Epithelial cell of prostate (primary cell): ENCODE results near the gene SCN4A.

Experiments
- DNase-seq: peaks from one replicate; pipeline ENCODE4 v3.0.0-alpha.2; 2011; ENCODE audit warnings: low read depth, low spot score
- H3K27ac ChIP-seq: fragments of 450-650 bp; 2 replicates; pipeline ENCODE4 v1.5.1; 2017; ENCODE audit warnings: mild to moderate bottlenecking

The SCN4A gene

DNA sequence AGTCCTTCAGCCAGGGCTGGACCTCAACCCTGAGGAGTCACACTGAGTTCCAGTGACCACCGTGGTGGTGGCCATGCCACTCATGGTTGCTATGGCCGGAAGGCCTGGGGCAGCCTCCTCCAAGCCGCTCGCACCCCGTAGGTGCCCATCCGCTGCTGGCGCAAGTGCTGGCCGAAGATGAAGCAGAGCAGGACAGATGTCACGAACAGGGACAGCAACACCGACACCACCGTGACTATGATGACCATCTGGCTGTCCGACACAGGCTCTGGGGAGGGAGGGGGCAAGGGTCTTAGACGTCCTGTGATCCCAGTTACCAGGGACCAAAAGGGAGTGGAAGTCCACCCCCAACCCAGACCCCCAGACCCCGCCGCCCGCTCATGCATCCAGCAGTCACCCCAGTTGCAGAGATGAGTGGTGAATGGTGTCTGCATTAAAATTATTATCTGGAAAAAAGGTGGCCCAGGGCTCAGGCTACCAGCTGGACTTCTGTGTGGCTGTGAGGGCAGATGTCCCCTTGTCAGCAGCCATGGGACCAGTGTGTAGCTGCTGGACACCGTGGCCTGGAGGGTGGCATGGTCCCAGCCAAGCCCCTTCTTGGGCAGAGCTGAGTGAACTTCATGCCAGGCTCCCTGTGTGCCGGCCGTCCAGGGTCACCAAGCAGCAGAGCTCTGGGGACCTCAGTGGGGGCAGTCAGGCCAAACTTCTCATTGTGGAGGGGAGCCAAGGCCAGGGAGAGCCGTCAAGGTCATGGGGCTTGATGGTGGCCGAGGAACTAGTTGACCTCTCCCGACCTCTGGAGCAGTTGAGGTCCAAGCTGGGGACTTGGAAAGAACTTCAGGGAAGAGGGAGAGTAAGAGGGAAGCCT is 30.2 kb upstream of the SCN4A start:
- H3K27ac ChIP-seq: no peak overlapping the region
- DNase-seq: no peak

DNA sequence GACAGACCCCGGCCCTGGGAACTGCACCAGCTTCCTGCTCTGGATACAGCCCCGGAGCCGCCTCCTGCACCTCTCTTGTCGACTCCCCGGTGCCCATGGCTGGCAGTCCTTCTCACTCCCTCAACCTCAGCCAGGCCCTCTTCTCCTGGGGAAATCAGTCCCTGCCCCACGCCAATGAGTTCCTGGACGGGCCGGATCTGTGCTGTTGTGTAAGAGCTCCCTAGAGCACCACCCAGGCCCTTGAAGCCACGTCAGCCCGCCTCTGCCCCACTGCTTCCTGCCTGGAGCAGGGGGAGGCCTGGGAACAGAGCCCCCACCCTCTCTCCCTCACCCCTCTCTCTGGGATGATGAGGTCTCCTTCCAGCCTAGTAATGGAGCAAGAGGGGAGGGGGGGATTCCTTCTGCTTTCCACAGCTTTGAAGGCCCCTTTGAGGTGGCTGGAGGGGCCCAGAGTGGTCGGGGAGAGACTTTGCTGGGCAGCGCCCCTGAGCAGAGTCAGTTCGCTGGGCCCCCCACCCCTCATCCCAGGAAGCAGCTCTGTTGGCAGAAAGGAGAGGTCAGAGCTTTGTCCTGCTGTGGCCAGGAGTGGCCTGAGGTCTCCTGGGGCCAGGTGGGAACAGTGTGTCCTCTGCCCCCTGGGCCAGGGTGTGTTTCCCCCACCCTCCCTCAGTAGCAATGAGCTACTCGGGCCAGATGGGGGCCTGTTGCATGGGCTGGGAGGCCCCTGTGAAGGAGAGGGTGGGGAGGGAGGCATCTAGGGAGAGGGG is 29.2 kb upstream of the SCN4A start:
- DNase-seq: no peak
- no peak overlapping the region for H3K27ac ChIP-seq

- DNase-seq: no peak
- no peak overlapping the region for H3K27ac ChIP-seq
Observed at GRCh38 chr17:64001091-64001579, 28.4 kb upstream of the SCN4A start.

GRCh38 chr17:63999680-64000531 is 27.2 kb upstream of the SCN4A start:
- H3K27ac ChIP-seq: no peak overlapping the region
- DNase-seq: no peak

DNA sequence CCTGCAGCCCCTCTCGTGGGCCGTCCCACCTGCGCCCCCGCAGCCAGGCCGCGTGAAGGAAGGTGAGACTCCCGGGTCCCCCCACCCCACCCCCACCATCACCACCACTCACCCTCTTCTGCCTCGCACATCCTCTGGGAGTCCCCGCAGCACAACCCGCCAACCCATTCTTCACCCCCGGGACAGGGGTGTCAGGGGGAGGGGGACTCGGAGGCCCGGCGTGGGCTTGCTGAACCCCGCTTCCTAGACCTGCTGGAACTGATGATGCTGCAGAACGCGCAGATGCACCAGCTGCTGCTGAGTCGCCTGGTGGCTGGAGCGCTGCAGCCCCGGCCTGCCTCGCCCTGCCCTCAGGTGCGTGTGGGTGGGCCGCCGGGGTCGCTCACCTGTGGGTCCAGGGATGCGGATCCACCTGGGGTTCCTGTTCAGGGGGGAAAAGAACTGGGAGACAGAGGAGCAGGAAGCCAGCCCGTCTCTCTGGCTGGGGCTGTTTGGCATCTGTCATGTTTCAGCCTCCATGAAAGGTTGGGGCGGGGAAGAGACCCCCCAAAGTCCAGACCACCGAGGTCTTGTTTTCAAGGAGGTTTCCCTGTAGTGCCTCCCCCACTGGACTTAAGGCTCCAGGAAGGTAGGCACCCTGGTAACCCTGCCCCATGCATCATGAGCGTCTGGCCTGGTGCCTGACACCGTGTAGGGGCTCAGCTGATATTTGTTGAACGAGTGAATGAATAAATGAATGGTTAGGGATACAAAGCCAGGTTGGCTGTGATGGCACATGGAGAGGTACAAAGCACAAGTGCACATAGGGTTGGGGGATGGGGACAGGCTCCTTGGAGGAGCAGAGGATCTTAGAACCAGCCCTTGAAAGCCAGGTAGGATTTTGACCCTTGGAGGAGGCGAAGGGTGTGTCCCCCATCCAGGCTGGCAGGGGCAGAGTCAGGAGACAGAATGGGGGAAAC is 26.3 kb upstream of the SCN4A start:
- no peak for DNase-seq
- H3K27ac ChIP-seq: no peak overlapping the region

- H3K27ac ChIP-seq: no peak within 1 kb of the TSS
- no peak for DNase-seq
Observed at GRCh38 chr17:63998050-63998720, 25.5 kb upstream of the SCN4A start, which contains the start of gene PRR29. TSS of gene PRR29 (plus strand) at chr17:63998351. CDS start at chr17:63998365, 14 bp downstream.

DNA sequence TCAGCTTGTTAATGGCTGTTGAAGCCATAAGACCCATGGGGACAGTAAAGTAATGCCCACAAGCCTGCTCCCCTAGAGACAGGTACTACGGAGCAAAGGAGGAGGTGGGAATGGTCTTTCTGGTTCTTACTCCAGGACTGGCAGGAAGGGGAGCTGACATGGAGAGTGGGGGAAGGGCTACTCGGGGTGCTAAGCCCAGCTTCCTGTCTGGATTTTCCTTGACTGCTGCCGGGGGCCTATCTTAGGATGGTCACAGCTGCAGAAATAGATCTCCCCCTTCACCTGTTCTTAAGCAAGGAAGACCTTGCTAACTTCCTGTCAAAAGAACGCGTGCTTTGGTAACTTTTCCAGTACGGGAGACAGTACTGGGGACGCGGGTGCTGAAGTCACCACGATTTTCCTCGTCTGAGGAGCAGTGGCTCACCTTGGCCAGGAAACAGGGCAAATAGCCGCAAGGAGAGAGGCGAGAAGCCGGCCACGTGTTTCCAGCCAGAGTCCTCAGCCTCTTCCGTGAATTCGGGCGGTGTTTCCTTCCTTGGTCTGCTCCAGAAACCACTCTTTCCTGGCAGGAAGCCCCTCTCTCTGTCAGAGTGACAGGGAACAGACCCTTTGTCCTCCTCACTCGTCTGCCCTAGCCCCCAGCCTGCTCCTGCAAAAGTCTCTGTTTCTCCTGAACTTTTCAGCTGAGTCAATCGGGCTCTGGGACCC is 24.8 kb upstream of the SCN4A start:
- no peak overlapping the region for H3K27ac ChIP-seq
- no peak for DNase-seq

DNA sequence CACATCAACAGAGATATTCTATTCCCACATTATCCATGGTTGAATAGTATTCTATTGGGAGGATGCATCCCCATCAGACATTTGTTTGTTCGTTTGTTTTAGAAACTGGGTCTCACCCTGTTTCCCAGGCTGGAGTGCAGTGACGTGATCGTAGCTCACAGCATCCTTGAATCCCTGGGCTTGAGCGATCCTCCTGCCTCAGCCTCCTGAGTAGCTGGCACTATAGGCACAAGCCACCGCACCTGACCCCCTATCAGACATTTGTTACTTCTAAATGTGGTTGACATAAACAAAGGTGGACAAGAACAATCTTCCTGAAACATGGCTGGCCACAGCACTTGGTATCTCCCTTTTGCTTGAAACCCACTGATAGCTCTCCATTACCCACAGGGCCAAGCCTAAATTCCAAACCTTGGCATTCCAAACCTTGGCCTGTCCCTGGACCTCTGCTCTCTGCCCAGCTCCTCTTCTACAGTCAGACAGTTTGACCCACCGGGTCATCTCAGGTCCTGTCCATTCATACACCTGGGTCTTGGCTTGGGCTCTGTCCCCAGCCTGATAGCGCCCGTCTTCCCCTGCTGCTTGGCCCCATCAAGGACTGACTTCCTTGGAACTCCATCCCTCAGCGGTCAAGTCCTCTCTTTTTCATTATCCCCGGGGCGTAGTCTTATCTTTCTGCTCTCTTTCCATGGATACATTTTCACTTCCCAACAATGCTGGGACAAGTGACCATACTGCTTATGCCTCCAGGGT is 23.9 kb upstream of the SCN4A start:
- H3K27ac ChIP-seq: no peak overlapping the region
- no peak for DNase-seq

- H3K27ac ChIP-seq: no peak overlapping the region
- DNase-seq: no peak
Observed at GRCh38 chr17:63995626-63996025, 22.9 kb upstream of the SCN4A start.

DNA sequence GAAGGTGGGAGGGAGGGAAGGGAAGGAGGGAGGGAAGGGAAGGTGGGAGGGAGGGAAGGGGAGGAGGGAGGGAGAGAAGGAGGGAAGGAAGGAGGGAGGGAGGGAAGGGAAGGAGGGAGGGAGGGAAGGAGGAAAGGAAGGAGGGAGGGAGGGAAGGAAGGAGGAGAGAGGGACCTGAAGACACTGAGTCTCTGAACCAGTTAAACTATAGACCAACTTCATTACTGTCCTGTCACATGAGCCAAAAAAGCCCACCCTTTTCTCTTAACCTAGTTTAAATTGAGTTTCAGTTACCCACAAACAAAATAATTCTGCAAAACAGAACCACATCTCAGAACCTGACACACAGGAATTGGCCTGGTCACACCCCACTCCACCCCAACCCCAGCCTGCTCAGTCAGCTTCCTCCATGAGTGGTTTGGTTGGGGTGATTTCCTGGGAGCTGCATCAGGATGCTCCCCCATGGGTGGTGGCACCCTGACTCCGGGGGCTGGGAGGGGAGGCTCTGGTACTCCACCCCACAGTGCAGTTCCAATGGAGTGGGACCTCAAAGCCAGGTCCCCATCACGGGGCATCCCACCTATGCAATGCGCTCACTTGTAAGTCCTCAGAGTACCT is 20.8 kb upstream of the SCN4A start:
- H3K27ac ChIP-seq: no peak overlapping the region
- no peak for DNase-seq

GRCh38 chr17:63991611-63992010 is 18.9 kb upstream of the SCN4A start:
- DNase-seq: no peak
- no peak overlapping the region for H3K27ac ChIP-seq

DNA sequence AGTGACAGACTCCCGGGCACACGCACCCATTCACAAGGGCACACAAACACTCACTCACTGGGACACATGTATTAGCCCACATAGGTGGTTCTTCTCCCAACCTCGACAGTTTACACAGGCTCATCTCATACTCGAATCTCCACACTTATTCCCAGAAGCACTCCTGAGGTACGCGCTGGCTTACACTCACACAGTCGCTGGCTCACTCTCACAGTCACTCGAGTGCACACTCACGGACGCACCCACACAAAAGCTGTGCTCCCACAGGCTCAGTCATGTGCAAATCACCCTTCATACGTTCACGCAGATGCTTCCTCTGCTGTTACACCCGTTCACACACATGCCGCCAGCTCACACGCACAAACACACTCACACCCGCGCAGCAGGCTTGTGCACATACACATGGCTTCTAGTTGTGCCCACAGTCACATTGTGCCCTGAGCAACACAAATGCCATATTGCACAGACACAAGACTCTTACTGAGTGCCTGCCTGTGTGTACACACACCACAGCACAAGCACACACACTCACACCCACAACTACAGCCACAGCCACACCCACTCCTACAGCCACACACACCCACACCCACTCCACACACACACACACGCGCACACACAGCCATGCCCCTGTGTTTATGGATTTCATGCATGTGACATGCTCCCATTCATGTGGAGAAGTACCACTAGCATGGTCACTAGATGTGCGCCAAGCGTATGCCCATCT is 17.1 kb upstream of the SCN4A start:
- no peak overlapping the region for H3K27ac ChIP-seq
- no peak for DNase-seq

DNA sequence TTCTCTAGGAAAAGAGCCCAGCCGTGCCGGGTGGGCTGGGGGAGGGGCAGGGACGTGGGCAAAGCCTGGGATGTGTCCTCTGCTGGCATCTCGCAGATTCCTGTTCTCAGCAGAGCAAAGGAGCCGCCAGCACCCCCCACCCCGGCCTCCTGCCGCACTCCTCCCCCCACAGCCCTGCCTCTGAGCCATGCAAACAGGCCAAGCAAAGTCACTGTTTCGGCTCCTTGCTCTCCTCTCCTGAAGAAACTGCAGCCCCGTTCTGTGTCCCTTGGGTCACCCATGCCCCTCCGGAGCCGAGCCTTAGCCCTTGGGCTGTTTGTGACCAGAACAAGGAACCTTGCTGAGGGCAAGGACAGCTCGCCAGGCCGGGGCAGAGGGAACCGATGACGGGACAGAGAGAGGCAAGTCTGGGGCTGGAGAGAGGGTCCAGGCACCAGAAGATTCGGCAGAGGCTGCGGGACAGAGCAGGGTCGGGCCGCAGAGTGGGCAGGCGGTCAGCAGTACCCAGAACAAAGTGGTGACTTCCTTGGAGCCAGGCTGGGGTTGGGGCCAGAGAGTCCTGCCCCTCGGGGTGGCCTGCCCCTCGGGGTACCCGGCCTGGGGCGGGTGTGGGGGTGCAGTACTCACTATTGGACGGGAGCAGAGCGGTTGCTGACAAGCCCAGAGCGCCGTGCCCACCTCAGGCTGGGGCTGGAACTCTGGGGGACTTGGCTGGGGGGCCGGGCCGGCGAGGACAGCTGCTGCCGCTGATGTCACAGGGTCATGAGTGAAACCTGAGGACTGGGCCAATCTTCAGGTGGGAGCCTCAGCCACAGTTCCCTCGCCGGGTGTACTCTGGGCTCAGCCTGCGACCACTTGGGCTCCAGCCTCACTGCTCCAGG is 16.3 kb upstream of the SCN4A start:
- no peak overlapping the region for H3K27ac ChIP-seq
- no peak for DNase-seq

- DNase-seq: no peak
- no peak overlapping the region for H3K27ac ChIP-seq
Observed at GRCh38 chr17:63988127-63988478, 15.4 kb upstream of the SCN4A start.
